Ishikawa (cell line): ENCODE data around the gene COL4A4.

ENCODE experiments used
- MAX ChIP-seq: IDR thresholded peaks from 2 replicates; pipeline ENCODE4 v1.6.1; 2012
- NFIC ChIP-seq: IDR thresholded peaks from 2 replicates; pipeline ENCODE4 v1.6.1; 2012
- REST ChIP-seq: IDR thresholded peaks from 2 replicates; pipeline ENCODE4 v1.6.1; 2012; ENCODE audit warnings: low read depth, mild to moderate bottlenecking
- TAF1 ChIP-seq: IDR thresholded peaks from 2 replicates; pipeline ENCODE4 v1.6.1; 2012; ENCODE audit warnings: low read depth, mild to moderate bottlenecking
- TCF12 ChIP-seq: IDR thresholded peaks from 2 replicates; pipeline ENCODE4 v1.6.1; 2012; ENCODE audit warnings: low read depth
- TEAD4 ChIP-seq: IDR thresholded peaks from 2 replicates; pipeline ENCODE4 v1.6.1; 2012
- USF1 ChIP-seq: IDR thresholded peaks from 2 replicates; pipeline ENCODE4 v1.6.1; 2012
- YY1 ChIP-seq: IDR thresholded peaks from 2 replicates; pipeline ENCODE4 v1.6.1; 2012; ENCODE audit warnings: low read depth
- ZBTB7A ChIP-seq: IDR thresholded peaks from 2 replicates; pipeline ENCODE4 v1.6.1; 2012; ENCODE audit warnings: low read depth

GRCh38 chr2:227097495-227098161 lies 66.4 kb downstream of the COL4A4 start:
- TF ChIP-seq REST = no peak
- TF ChIP-seq NFIC = no peak
- TF ChIP-seq TAF1 = no peak
- no peak for TF ChIP-seq ZBTB7A
- TF ChIP-seq MAX = no peak
- TF ChIP-seq TCF12 = no peak
- TF ChIP-seq YY1 = no peak
- TF ChIP-seq TEAD4 = no peak
- TF ChIP-seq USF1 = no peak
